Measurements from ENCODE around the gene CTNNA3. TPM values are rescaled to one million over a fixed set of nuclear protein-coding genes. Genes with fewer than 3 reads are reported as not detected.

Gene CTNNA3
- total and polyA plus RNA-seq, 2 of the 4 experiments (the other 2 are of a cell fraction): 0.19 to 0.90 TPM

- H3K27me3 ChIP-seq (ENCODE audit: control insufficient read depth, insufficient read depth, low read length): no peaks in the 10 kb centered on the region
- POLR2A ChIA-PET (ENCODE audit: unreplicated experiment): no interaction called here
- dilution Hi-C loops (cut with HindIII; ENCODE audit: low sequenced_read_pairs, unreplicated experiment): no loop called here
Observed at GRCh38 chr10:66291133-66291532, 1404.9 kb downstream of the CTNNA3 start.

More at GRCh38 chr10:66291133-66291532, 1404.9 kb downstream of the CTNNA3 start:
- Histone ChIP-seq H3K18ac (ENCODE audit: low read depth, low read length) (no peak overlapping the region), H2BK5ac (ENCODE audit: low read depth, low read length, poor library complexity, severe bottlenecking) (no peak overlapping the region), H4K20me1 (ENCODE audit: insufficient read depth, low read length) (no peaks in the 10 kb centered on the region), H3K27ac (ENCODE audit: insufficient read depth, low read length) (no peak overlapping the region), H2BK120ac (ENCODE audit: low read depth, low read length) (no peak overlapping the region), H4K8ac (ENCODE audit: low read depth in 2 of 2, low read length in 2 of 2) (no peak overlapping the region), H3K4ac (ENCODE audit: low read depth, low read length) (no peak overlapping the region), H2BK15ac (ENCODE audit: low read depth, low read length) (no peak overlapping the region), H4K5ac (ENCODE audit: low read depth, low read length) (no peak overlapping the region), H3K4me2 (ENCODE audit: low read depth, low read length) (no peak overlapping the region), H3K56ac (ENCODE audit: extremely low read depth, insufficient read depth, low read length) (no peak overlapping the region), H3K79me1 (ENCODE audit: low read depth in 1 of 2, low read length in 2 of 2) (no peaks in the 10 kb centered on the region), H3K14ac (replicated peaks; ENCODE audit: low read depth, low read length) (no peak overlapping the region), H3K9ac (ENCODE audit: low read depth, low read length) (no peak overlapping the region), H2AFZ (replicated peaks; ENCODE audit: low read length, poor library complexity) (no peak overlapping the region), H4K91ac (ENCODE audit: insufficient read depth, low read depth, low read length) (no peak overlapping the region), H3K4me1 (ENCODE audit: control insufficient read depth, insufficient read depth, low read length) (no peaks in the 10 kb centered on the region), H2BK20ac (ENCODE audit: low read depth, low read length) (no peak overlapping the region), H3K23ac (ENCODE audit: low read depth, low read length) (no peak overlapping the region), H2AK9ac (replicated peaks; ENCODE audit: low read depth, low read length, poor library complexity) (no peak overlapping the region), H2AK5ac (ENCODE audit: low read depth, low read length) (no peak overlapping the region), H3K36me3 (ENCODE audit: control insufficient read depth, insufficient read depth, low read length) (no peaks in the 10 kb centered on the region), H3K9me1 (ENCODE audit: insufficient read depth, low read length) (no peaks in the 10 kb centered on the region), H3K9me3 (ENCODE audit: control insufficient read depth, insufficient read depth, low read length) (no peaks in the 10 kb centered on the region), H3K4me3 (ENCODE audit: insufficient read depth, low read depth, low read length) (no peak overlapping the region)
- BruUV-seq (replicated peaks): no TSS peak
- no peak for TF ChIP-seq NFE2L2 (IDR thresholded peaks at IDR 0.05; ENCODE audit: low read depth, low read length)
- TF ChIP-seq RCOR1 (IDR thresholded peaks at IDR 0.05; ENCODE audit: insufficient replicate concordance, low read length): no peak
- no peak for TF ChIP-seq RAD21 (IDR thresholded peaks at IDR 0.05; ENCODE audit: low read length)
- TF ChIP-seq MAFK (IDR thresholded peaks at IDR 0.05; ENCODE audit: low read depth, low read length): no peak
- TF ChIP-seq BHLHE40 (IDR thresholded peaks at IDR 0.05; ENCODE audit: low read depth, low read length): no peak
- TF ChIP-seq CEBPB (IDR thresholded peaks at IDR 0.05; ENCODE audit: low read depth, low read length): no peak
- no peak for TF ChIP-seq CTCF (conservative IDR thresholded peaks at IDR 0.05; ENCODE audit: low read depth, low read length)
- TF ChIP-seq ELK1 (IDR thresholded peaks at IDR 0.05; ENCODE audit: borderline replicate concordance, low read depth, low read length): no peak
- CTCF ChIA-PET: no interaction called here
- intact Hi-C loops (cut with micrococcal nuclease) (no loop called here), in situ Hi-C loops (cut with MboI; ENCODE audit: low sequenced_read_pairs) (no loop called here)
- no CpG with 5 or more reads among the region's 2 CpGs for WGBS, 2 experiments (ENCODE audit: extremely low coverage in 2 of 2, insufficient read length in 1 of 2)
- ATAC-seq (ENCODE audit: low read depth) (no peak), DNase-seq (no peak)
